Measurements from ENCODE around the gene FRMD5. TPM values are rescaled to one million over a fixed set of nuclear protein-coding genes. Genes with fewer than 3 reads are reported as not detected.

Gene FRMD5
- total RNA-seq, 4 donors from 2014 or later, result 0.40 to 1.5 (median 1.1) TPM; not detected in 1

- in situ Hi-C loops (cut with MboI; ENCODE audit: low pct_ligation_motif_present in 1 of 4, low pct_unique_long_range_greater_than_20kb in 1 of 4, low sequenced_read_pairs in 3 of 4) (no loop called here), intact Hi-C loops (cut with DNase I; ENCODE audit: low total_unique reads) (no loop called here)
- no peak for DNase-seq
- Histone ChIP-seq H3K36me3 (no peaks in the 10 kb centered on the region), H3K4me1 (no peaks in the 10 kb centered on the region), H3K27me3 (no peaks in the 10 kb centered on the region), H3K27ac (no peak overlapping the region), H3K4me3 (no peak overlapping the region), H3K9me3 (no peaks in the 10 kb centered on the region)
- WGBS, 2 donors (ENCODE audit: low coverage in 1 of 2), result 65 to 72% methylated on average over 2 of the region's 2 CpGs
- TF ChIP-seq POLR2AphosphoS5 (IDR thresholded peaks at IDR 0.05), result no peak
- TF ChIP-seq EP300 (IDR thresholded peaks at IDR 0.05; ENCODE audit: low read depth), result no peak
- TF ChIP-seq POLR2A (IDR thresholded peaks at IDR 0.05), result no peak
- TF ChIP-seq CTCF (IDR thresholded peaks at IDR 0.05), result no peak
Measured at GRCh38 chr15:44084770-44085169, 110.3 kb downstream of the FRMD5 start.

GRCh38 chr15:44084171-44084570 lies 110.9 kb downstream of the FRMD5 start:
- WGBS, 2 donors (ENCODE audit: low coverage in 1 of 2), result 76 to 91% methylated on average over 2 of the region's 2 CpGs
- Histone ChIP-seq H3K9me3 (no peaks in the 10 kb centered on the region), H3K4me1 (no peaks in the 10 kb centered on the region), H3K4me3 (no peak overlapping the region), H3K27ac (no peak overlapping the region), H3K36me3 (no peaks in the 10 kb centered on the region), H3K27me3 (no peaks in the 10 kb centered on the region)
- intact Hi-C loops (cut with DNase I; ENCODE audit: low total_unique reads) (no loop called here), in situ Hi-C loops (cut with MboI; ENCODE audit: low pct_ligation_motif_present in 1 of 4, low pct_unique_long_range_greater_than_20kb in 1 of 4, low sequenced_read_pairs in 3 of 4) (no loop called here)
- DNase-seq, result no peak
- no peak for TF ChIP-seq CTCF (IDR thresholded peaks at IDR 0.05)
- no peak for TF ChIP-seq EP300 (IDR thresholded peaks at IDR 0.05; ENCODE audit: low read depth)
- TF ChIP-seq POLR2AphosphoS5 (IDR thresholded peaks at IDR 0.05), result no peak
- TF ChIP-seq POLR2A (IDR thresholded peaks at IDR 0.05), result no peak

GRCh38 chr15:44082558-44083157 lies 112.4 kb downstream of the FRMD5 start:
- intact Hi-C loops (cut with DNase I; ENCODE audit: low total_unique reads), result no loop called here
- no peaks in the 10 kb centered on the region for H3K27me3 ChIP-seq
- WGBS, 2 donors (ENCODE audit: low coverage in 1 of 2), result 67 to 74% methylated on average over 1 of the region's 1 CpG
- in situ Hi-C loops (cut with MboI; ENCODE audit: low pct_ligation_motif_present in 1 of 4, low pct_unique_long_range_greater_than_20kb in 1 of 4, low sequenced_read_pairs in 3 of 4), result no loop called here
- H3K27ac ChIP-seq, result no peak overlapping the region
- H3K36me3 ChIP-seq, result no peaks in the 10 kb centered on the region
- H3K4me3 ChIP-seq, result no peak overlapping the region
- no peak for DNase-seq
- no peaks in the 10 kb centered on the region for H3K9me3 ChIP-seq
- no peaks in the 10 kb centered on the region for H3K4me1 ChIP-seq
- no peak for TF ChIP-seq POLR2AphosphoS5 (IDR thresholded peaks at IDR 0.05)
- TF ChIP-seq EP300 (IDR thresholded peaks at IDR 0.05; ENCODE audit: low read depth), result no peak
- no peak for TF ChIP-seq CTCF (IDR thresholded peaks at IDR 0.05)
- no peak for TF ChIP-seq POLR2A (IDR thresholded peaks at IDR 0.05)

- TF ChIP-seq EP300 (IDR thresholded peaks at IDR 0.05; ENCODE audit: low read depth), result no peak
- no peak for TF ChIP-seq POLR2AphosphoS5 (IDR thresholded peaks at IDR 0.05)
- no peak for TF ChIP-seq CTCF (IDR thresholded peaks at IDR 0.05)
- TF ChIP-seq POLR2A (IDR thresholded peaks at IDR 0.05), result no peak
- in situ Hi-C loops (cut with MboI; ENCODE audit: low pct_ligation_motif_present in 1 of 4, low pct_unique_long_range_greater_than_20kb in 1 of 4, low sequenced_read_pairs in 3 of 4), result no loop called here
- intact Hi-C loops (cut with DNase I; ENCODE audit: low total_unique reads), result no loop called here
- H3K27ac ChIP-seq, result no peak overlapping the region
- no peak overlapping the region for H3K4me3 ChIP-seq
- 80 to 87% methylated on average over 5 of the region's 5 CpGs for WGBS, 2 donors (ENCODE audit: low coverage in 1 of 2)
- no peaks in the 10 kb centered on the region for H3K36me3 ChIP-seq
- no peaks in the 10 kb centered on the region for H3K4me1 ChIP-seq
- DNase-seq, result no peak
- no peaks in the 10 kb centered on the region for H3K9me3 ChIP-seq
- H3K27me3 ChIP-seq, result no peaks in the 10 kb centered on the region
Measured at GRCh38 chr15:44081026-44082013, 113.8 kb downstream of the FRMD5 start.
